Karpas-422 (cell line): ENCODE data around the gene MCOLN1. TPM values are rescaled to one million over a fixed set of nuclear protein-coding genes. Genes with fewer than 3 reads are reported as not detected.

ENCODE experiments used
- DNase-seq: peaks from one replicate; pipeline ENCODE4 v3.0.0-alpha.2; 2015
- H2AFZ ChIP-seq: fragments of 200-600 bp; sonication (generic); 2 replicates; pipeline ENCODE4 v1.6.1; 2014; ENCODE audit warnings: antibody characterized with exemption, low read length, mixed read lengths
- H3K27ac ChIP-seq: fragments of 200-600 bp; sonication (generic); 2 replicates; pipeline ENCODE4 v1.5.1; 2014; ENCODE audit warnings: mild to moderate bottlenecking, low read length, moderate library complexity
- H3K27me3 ChIP-seq: fragments of 200-600 bp; sonication (generic); 2 replicates; pipeline ENCODE4 v1.6.1; 2014; ENCODE audit warnings: low read length, mixed read lengths
- H3K36me3 ChIP-seq: fragments of 200-600 bp; sonication (generic); 2 replicates; pipeline ENCODE4 v1.6.1; 2014; ENCODE audit warnings: low read length, mixed read lengths; ENCODE audit not compliant: insufficient read depth
- H3K4me1 ChIP-seq: fragments of 200-600 bp; sonication (generic); 2 replicates; pipeline ENCODE4 v1.6.1; 2014; ENCODE audit warnings: mild to moderate bottlenecking, low read length, mixed read lengths
- H3K4me2 ChIP-seq: fragments of 200-600 bp; sonication (generic); 2 replicates; pipeline ENCODE4 v1.6.1; 2014; ENCODE audit warnings: low read length, low read depth, mild to moderate bottlenecking; ENCODE audit not compliant: poor library complexity, severe bottlenecking
- H3K4me3 ChIP-seq: fragments of 200-600 bp; sonication (generic); 2 replicates; pipeline ENCODE4 v1.5.1; 2014; ENCODE audit warnings: mild to moderate bottlenecking, antibody characterized with exemption, low read length, mixed read lengths
- H3K79me2 ChIP-seq: fragments of 200-600 bp; sonication (generic); 2 replicates; pipeline ENCODE4 v1.6.1; 2014; ENCODE audit warnings: mild to moderate bottlenecking, low read length, mixed read lengths
- H3K9ac ChIP-seq: fragments of 200-600 bp; sonication (generic); 2 replicates; pipeline ENCODE4 v1.6.0; 2014; ENCODE audit warnings: low read length
- H3K9me2 ChIP-seq: fragments of 200-600 bp; sonication (generic), shearing (Covaris generic); replicated peaks from 2 replicates; pipeline ENCODE4 v1.6.0; 2014; ENCODE audit warnings: mild to moderate bottlenecking, low read length, moderate library complexity; ENCODE audit not compliant: insufficient read depth
- H3K9me3 ChIP-seq: fragments of 300-700, 200-600 bp; sonication (generic); 2 replicates; pipeline ENCODE4 v1.6.1; 2014; ENCODE audit warnings: low read length, mixed read lengths
- H4K20me1 ChIP-seq: fragments of 200-600 bp; sonication (generic); 2 replicates; pipeline ENCODE4 v1.6.1; 2014; ENCODE audit warnings: mild to moderate bottlenecking, antibody characterized with exemption, low read length, low read depth; ENCODE audit not compliant: insufficient read depth
- total RNA-seq: library from RNA; depleted of rRNA; stranded (reverse); fragments of >200 nt; shearing (Covaris generic); gene quantifications from 2 replicates; pipeline ENCODE4 v1.2.3, GENCODE V29; 2014; ENCODE audit warnings: low replicate concordance

Gene MCOLN1
- total RNA-seq, 1 experiment from 2014 or later: 1.9 TPM

DNA sequence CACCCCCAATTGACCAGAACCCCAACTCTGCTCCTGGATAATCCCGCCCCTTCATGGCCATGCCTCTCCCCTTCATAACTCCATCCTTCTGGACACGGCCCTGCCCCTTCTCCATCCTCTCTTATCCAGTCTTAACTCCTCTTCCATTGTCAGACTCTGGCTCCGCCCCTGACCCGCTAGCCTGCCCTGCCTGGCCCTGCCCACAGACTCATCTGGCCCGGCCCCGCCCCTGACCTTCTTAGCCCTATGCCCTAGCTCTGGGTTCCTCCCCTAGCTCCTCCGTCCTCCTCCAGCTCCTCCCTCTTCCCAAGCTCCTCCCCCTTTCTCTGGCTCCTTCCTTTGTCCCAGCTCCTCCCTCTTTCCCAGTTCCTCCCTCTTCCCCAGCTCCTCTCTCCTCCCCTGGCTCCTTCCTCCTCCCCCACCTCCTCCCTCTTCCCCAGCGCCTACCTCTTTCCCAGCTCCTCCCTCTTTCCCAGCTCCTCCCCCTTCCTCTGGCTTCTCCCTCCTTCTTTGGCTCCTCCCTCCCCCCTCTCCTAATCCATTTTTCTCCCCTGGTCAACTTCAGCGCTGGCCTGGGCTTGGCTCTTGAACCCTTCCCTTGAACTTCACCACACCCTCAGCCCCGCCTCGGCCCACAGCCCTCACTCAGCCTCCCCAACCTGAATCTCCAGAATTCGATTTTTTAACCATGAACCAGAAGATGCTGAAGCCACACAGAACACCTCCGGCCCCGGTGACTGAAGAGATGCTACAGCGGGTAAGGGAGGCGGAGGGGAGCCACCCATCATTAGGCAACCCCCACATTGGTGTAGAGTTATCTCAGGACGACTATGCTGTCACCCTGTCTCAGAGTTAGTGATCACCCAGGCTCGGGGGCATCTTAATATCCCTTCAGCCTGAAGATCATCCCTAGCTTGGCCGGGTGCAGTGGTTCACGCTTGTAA lies 15.8 kb upstream of the MCOLN1 start:
- Histone ChIP-seq H3K27ac (no peak overlapping the region), H3K4me2 (no peak overlapping the region), H3K27me3 (no peaks in the 10 kb centered on the region), H3K9me3 (no peaks in the 10 kb centered on the region), H3K79me2 (no peaks in the 10 kb centered on the region), H3K4me1 (no peaks in the 10 kb centered on the region), H4K20me1 (no peaks in the 10 kb centered on the region), H3K9ac (no peak overlapping the region), H3K9me2 (no peaks in the 10 kb centered on the region), H2AFZ (no peak overlapping the region), H3K36me3 (no peaks in the 10 kb centered on the region), H3K4me3 (no peak overlapping the region)
- peak; percentile 88 for DNase-seq

DNA sequence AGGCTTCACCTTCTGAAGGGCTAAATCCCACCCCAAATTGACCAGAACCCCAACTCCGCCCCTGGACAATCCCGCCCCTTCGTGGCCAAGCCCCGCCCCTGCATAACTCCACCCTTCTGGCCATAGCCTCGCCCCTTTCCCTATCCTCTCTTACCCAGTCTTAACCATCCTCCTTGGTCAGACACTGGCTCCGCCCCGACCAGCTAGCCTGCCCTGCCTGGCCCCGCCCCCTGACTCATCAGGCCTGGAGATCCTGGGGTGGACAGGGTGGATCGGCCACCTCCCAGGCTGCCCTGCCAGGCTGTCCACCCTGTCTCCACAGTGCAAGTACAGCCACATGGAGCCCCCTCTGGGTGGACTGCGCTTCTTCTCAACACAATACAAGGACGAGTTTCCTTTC lies 14.5 kb upstream of the MCOLN1 start:
- Histone ChIP-seq H3K9ac (no peak overlapping the region), H2AFZ (no peak overlapping the region), H4K20me1 (no peaks in the 10 kb centered on the region), H3K36me3 (no peaks in the 10 kb centered on the region), H3K79me2 (no peaks in the 10 kb centered on the region), H3K9me3 (no peaks in the 10 kb centered on the region), H3K9me2 (no peaks in the 10 kb centered on the region), H3K27ac (no peak overlapping the region), H3K4me3 (no peak overlapping the region), H3K4me1 (no peaks in the 10 kb centered on the region), H3K27me3 (no peaks in the 10 kb centered on the region), H3K4me2 (no peak overlapping the region)
- DNase-seq: peak; percentile 81

GRCh38 chr19:7509625-7510024 lies 12.8 kb upstream of the MCOLN1 start:
- Histone ChIP-seq H3K79me2 (no peaks in the 10 kb centered on the region), H3K36me3 (no peaks in the 10 kb centered on the region), H2AFZ (no peak overlapping the region), H3K4me2 (no peak overlapping the region), H3K27me3 (no peaks in the 10 kb centered on the region), H3K4me3 (no peak overlapping the region), H3K9ac (no peak overlapping the region), H3K4me1 (no peaks in the 10 kb centered on the region), H3K9me3 (no peaks in the 10 kb centered on the region), H3K9me2 (no peaks in the 10 kb centered on the region), H4K20me1 (no peaks in the 10 kb centered on the region), H3K27ac (no peak overlapping the region)
- DNase-seq: peak; percentile 56

DNA sequence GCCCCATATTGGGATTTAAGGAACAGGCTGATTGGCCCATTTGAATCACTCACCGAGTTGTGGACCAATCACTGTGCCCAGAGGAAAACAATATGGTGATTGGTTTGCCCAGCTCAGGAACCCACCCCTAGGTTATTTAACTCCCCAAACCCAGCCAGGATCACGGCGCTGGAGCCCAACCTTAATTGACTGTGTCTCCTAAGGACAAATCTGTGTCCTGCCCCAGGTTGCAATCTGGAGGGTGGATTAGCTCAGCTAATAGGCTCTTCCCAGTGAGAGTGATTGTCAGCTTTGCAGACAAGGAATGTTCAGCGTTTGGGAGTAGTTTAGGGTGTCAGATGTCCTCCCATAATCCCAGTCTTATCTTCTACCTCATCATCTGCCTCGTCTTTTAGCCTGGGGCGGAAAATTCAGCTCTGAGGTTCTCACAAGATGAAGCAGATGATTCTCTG lies 10.0 kb upstream of the MCOLN1 start:
- Histone ChIP-seq H3K9ac (no peak overlapping the region), H3K27ac (no peak overlapping the region), H3K36me3 (no peaks in the 10 kb centered on the region), H3K9me2 (no peaks in the 10 kb centered on the region), H3K79me2 (no peaks in the 10 kb centered on the region), H3K4me1 (no peaks in the 10 kb centered on the region), H3K4me2 (no peak overlapping the region), H3K27me3 (no peaks in the 10 kb centered on the region), H3K9me3 (no peaks in the 10 kb centered on the region), H2AFZ (no peak overlapping the region), H3K4me3 (no peak overlapping the region), H4K20me1 (no peaks in the 10 kb centered on the region)
- no peak for DNase-seq

GRCh38 chr19:7513809-7514642 lies 8.4 kb upstream of the MCOLN1 start:
- Histone ChIP-seq H3K9me3 (no peaks in the 10 kb centered on the region), H3K9me2 (no peaks in the 10 kb centered on the region), H3K36me3 (no peaks in the 10 kb centered on the region), H3K27me3 (no peaks in the 10 kb centered on the region), H2AFZ (no peak overlapping the region), H4K20me1 (no peaks in the 10 kb centered on the region), H3K4me1 (no peaks in the 10 kb centered on the region), H3K4me3 (no peak overlapping the region), H3K27ac (no peak overlapping the region), H3K4me2 (no peak overlapping the region), H3K9ac (no peak overlapping the region), H3K79me2 (no peaks in the 10 kb centered on the region)
- DNase-seq: no peak

- no peak overlapping the region for H3K9ac ChIP-seq
- H3K79me2 ChIP-seq: no peaks in the 10 kb centered on the region
- H3K27me3 ChIP-seq: no peaks in the 10 kb centered on the region
- H3K4me3 ChIP-seq: no peak overlapping the region
- H3K36me3 ChIP-seq: no peaks in the 10 kb centered on the region
- H2AFZ ChIP-seq: no peak overlapping the region
- no peaks in the 10 kb centered on the region for H4K20me1 ChIP-seq
- H3K4me1 ChIP-seq: no peaks in the 10 kb centered on the region
- H3K9me3 ChIP-seq: no peaks in the 10 kb centered on the region
- DNase-seq: no peak
- no peaks in the 10 kb centered on the region for H3K9me2 ChIP-seq
- no peak overlapping the region for H3K4me2 ChIP-seq
- H3K27ac ChIP-seq: no peak overlapping the region
Measured at GRCh38 chr19:7515110-7515644, 7.2 kb upstream of the MCOLN1 start.

GRCh38 chr19:7515645-7516151 lies 6.7 kb upstream of the MCOLN1 start, which contains the start of gene ZNF358:
Gene ZNF358 (plus strand): TSS chr19:7516103. CDS start chr19:7519243, 3,140 bp downstream.
- no peak within 1 kb of the TSS for H3K27ac ChIP-seq
- no peak for DNase-seq
- H4K20me1 ChIP-seq: no peaks in the 10 kb centered on the region
- H3K9me3 ChIP-seq: no peaks in the 10 kb centered on the region
- no peaks in the 10 kb centered on the region for H3K9me2 ChIP-seq
- H2AFZ ChIP-seq: no peak within 1 kb of the TSS
- H3K27me3 ChIP-seq: no peaks in the 10 kb centered on the region
- no peaks in the 10 kb centered on the region for H3K36me3 ChIP-seq
- no peaks in the 10 kb centered on the region for H3K79me2 ChIP-seq
- no peak within 1 kb of the TSS for H3K9ac ChIP-seq
- no peak within 1 kb of the TSS for H3K4me3 ChIP-seq
- no peak within 1 kb of the TSS for H3K4me2 ChIP-seq
- H3K4me1 ChIP-seq: no peaks in the 10 kb centered on the region

DNA sequence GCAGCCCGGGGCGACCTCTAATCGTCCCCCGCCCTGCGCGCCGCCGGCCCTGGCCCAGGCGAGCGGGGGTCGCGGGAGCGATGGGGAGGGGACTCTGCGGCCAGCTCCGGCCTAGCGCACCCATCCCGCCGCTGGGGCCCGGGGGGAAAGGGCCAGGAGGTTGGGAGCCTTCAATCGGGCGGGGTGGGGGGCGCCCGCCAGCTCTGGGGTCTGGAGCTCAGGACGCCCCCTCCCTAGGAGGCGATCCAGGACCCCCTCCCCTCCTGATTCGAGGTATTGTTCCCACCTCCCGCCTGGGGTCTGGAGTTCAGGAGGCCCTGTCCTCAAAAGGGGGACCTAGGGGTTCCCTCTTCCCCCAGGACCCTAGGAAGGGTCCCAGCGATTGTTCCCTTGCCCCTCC lies 6.1 kb upstream of the MCOLN1 start:
- no peaks in the 10 kb centered on the region for H3K9me2 ChIP-seq
- H3K4me1 ChIP-seq: no peaks in the 10 kb centered on the region
- H3K9me3 ChIP-seq: no peaks in the 10 kb centered on the region
- H3K9ac ChIP-seq: no peak overlapping the region
- no peak overlapping the region for H3K4me2 ChIP-seq
- H3K36me3 ChIP-seq: no peaks in the 10 kb centered on the region
- no peak overlapping the region for H2AFZ ChIP-seq
- H4K20me1 ChIP-seq: no peaks in the 10 kb centered on the region
- no peaks in the 10 kb centered on the region for H3K79me2 ChIP-seq
- no peaks in the 10 kb centered on the region for H3K27me3 ChIP-seq
- DNase-seq: no peak
- H3K4me3 ChIP-seq: no peak overlapping the region
- no peak overlapping the region for H3K27ac ChIP-seq
